HG03521 (cell line): Measurements from ENCODE around the gene SYPL1.

Experiments
- ATAC-seq: cut with Tn5 transposase; IDR thresholded peaks from one replicate; pipeline ENCODE4 v1.9.1; 2021; ENCODE audit warnings: mild to moderate bottlenecking, moderate library complexity; ENCODE audit not compliant: unreplicated experiment

Gene SYPL1

GRCh38 chr7:106054156-106054910, 57.8 kb downstream of the SYPL1 start:
- no peak for ATAC-seq

- ATAC-seq, result no peak
These were observed 59.0 kb downstream of the SYPL1 start for GRCh38 chr7:106053109-106053508.

GRCh38 chr7:106052681-106053080, 59.4 kb downstream of the SYPL1 start:
- ATAC-seq, result no peak

GRCh38 chr7:106050746-106051117, 61.4 kb downstream of the SYPL1 start:
- no peak for ATAC-seq

GRCh38 chr7:106050002-106050745, 61.9 kb downstream of the SYPL1 start:
- ATAC-seq, result no peak

- no peak for ATAC-seq
These were observed 62.9 kb downstream of the SYPL1 start for GRCh38 chr7:106049139-106049752.

GRCh38 chr7:106048706-106049020, 63.4 kb downstream of the SYPL1 start:
- ATAC-seq, result no peak

- no peak for ATAC-seq
These were observed 64.0 kb downstream of the SYPL1 start for GRCh38 chr7:106047818-106048705.

GRCh38 chr7:106047184-106047583, 64.9 kb downstream of the SYPL1 start:
- no peak for ATAC-seq

- ATAC-seq, result no peak
These were observed 66.5 kb downstream of the SYPL1 start for GRCh38 chr7:106045586-106045985.

- ATAC-seq, result no peak
These were observed 67.0 kb downstream of the SYPL1 start for GRCh38 chr7:106045139-106045538.

- ATAC-seq, result no peak
These were observed 69.9 kb downstream of the SYPL1 start for GRCh38 chr7:106042196-106042611.

GRCh38 chr7:106041140-106041717, 70.9 kb downstream of the SYPL1 start:
- no peak for ATAC-seq
